GM08714 (cell line): ENCODE measurements around the gene RIPOR3.
"Not testable (repeated sequence)": the region's sequence is repeated elsewhere in the genome, so short reads cannot be mapped to it uniquely, and the experiment has no call there.

ENCODE experiments used
- H3K4me3 ChIP-seq: fragments of 200-500 bp; sonication (Bioruptor generic); 2 replicates; pipeline ENCODE4 v1.5.1; 2014; ENCODE audit warnings: mild to moderate bottlenecking, low read length, inconsistent platforms
- ZNF274 ChIP-seq: IDR thresholded peaks from 2 replicates; pipeline ENCODE4 v1.6.1; 2012; ENCODE audit warnings: mild to moderate bottlenecking, low read depth, low read length

The RIPOR3 gene

DNA sequence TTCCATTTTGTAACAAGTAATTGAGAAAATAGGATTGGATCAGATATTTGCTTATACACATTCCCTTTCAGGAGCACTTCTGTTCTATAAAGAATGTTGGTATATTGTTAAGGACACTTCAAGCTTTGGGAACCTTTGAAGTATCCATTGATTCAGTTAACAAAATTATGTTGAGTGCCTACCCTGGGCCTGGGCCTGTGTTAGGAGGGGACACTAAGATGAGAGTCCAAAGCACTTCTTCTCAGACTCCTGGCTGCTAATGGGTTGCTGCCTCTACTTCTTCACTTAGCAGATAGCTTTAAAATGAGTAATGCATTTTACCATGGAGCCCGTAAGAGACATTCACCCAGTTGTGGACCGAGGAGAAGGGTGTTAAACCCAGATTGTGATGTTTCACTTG, 140.8 kb downstream of the RIPOR3 start:
- H3K4me3 ChIP-seq: no peak overlapping the region

DNA sequence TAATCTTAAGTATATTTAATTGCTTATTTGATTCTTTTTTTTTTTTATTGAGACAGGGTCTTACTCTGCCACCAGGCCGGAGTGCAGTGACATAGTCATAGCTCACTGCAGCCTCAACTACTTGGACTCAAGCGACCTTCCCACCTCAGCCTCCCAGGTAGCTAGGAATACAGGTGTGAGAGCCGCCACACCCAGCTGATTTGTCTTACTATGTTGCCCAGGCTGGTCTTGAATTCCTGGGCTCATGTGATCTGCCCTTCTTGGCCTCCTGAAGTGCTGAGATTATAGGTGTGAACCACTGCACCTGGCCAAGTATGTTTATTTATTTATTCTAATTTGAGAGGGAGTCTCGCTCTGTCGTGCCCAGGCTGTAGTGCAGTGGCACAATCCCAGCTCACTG, 142.9 kb downstream of the RIPOR3 start:
- no peak for TF ChIP-seq ZNF274
- H3K4me3 ChIP-seq: no peak overlapping the region

More for the DNA sequence above, 140.8 kb downstream of the RIPOR3 start:
- no peak for TF ChIP-seq ZNF274

DNA sequence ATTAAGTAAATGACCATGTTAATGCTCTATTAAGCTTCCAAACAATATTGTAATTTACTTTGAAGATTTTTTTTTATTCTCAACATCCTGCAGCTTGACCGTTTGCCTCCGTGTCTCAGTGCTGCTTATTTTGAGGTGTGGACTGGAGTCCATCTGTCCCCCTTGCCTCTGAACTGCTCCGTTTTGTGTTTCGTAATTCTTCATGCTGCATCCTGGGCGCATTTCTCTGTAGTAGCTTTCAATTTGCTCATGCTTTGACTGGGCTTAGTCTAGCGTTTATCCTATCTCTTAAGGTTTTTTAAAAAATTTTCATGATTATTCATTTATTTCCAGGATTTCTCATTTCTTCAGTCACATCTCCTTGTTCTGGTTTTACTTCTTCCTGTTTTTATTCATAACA, 143.4 kb downstream of the RIPOR3 start:
- no peak overlapping the region; the same call in 1 of the 2 replicates for H3K4me3 ChIP-seq
- TF ChIP-seq ZNF274: no peak

DNA sequence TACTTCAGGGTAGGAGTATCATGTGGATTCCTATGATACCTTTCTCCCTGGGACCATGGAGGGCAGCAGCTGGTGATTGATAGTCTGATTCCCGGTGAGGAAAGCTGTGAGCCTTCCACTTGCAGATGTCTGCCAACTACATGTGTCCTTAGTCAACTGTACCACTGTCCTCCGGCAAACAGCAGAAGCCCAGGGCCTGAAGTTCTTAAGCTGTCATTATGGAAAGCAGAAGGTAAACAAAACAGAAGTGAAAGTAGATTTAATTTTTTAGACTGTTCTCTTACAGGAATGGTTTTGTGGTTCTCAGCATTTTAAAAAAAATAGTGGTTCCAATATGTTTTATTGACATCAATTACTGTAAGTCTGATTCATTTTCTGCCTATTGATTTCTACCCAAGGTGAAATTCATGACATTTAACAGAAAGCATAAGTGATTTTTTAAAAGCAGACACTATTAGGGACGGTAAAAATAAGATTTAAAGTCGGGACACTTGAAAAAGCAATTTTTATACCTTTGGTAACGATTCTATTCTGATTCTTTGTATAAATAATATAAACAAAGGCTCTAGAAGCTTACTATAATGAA, 144.5 kb downstream of the RIPOR3 start:
- peak overlapping the region; percentile 64; the same call in 1 of the 2 replicates for H3K4me3 ChIP-seq
- TF ChIP-seq ZNF274: no peak

DNA sequence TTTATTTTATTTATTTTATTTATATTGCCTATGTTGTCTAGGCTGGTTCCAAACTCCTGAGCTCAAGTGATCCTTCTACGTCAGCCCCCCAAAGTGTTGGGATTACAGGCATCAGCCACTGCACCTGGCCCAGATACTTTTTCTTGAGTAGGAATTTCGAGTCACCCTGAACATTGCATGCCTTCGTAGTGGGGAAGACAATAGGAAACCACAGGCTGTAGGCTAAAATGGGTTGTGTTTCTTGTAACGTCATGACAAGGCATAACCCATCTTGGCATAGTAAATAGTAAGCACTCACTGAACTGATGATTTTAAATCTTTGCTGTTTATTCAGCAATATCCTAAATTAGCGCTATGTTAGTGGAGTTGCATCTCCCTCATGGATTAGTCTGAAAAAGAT, 146.2 kb downstream of the RIPOR3 start:
- no peak for TF ChIP-seq ZNF274
- H3K4me3 ChIP-seq: no peak overlapping the region

DNA sequence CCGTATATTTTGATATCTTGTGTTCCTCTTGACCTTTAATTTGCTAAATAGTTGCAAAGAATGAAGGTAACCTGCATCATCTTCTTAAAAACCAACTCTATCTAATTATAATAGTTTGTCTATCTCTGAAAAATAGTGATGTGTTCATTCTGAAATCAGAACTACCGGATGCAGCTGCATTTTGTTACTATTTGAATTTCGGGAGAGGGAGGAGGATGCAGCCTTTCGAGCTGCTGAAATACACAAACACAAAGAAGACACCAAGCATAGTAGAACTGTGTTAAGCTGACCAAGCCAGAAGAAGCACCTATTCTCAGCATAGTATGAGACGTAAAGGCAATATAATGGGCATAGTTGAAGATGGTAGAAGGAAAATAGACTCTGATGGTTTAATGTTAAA, 148.0 kb downstream of the RIPOR3 start:
- no peak for TF ChIP-seq ZNF274
- no peak overlapping the region for H3K4me3 ChIP-seq

DNA sequence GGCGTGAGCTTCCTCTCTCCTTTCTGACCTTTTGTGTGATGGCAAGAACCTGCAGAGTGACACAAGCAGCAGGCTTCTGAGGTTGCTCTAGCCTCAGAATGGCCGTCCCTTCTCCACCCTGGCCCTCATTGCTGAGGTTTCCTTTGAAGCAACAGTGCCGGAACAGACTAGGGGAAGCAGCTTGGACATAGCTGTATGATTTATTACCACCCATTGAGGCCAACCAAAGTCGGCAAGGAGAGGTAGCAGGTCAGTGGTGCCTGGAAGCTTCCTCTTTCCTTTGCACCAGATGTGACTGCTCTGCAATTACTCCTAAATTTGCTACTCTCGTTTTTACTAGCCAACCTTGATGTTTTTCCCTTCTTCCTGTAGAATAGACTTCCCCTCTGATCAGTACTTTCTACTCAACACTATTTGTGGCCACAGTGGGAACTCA, 149.7 kb downstream of the RIPOR3 start:
- TF ChIP-seq ZNF274: no peak
- peak overlapping the region; percentile 30; the same call in 1 of the 2 replicates for H3K4me3 ChIP-seq

DNA sequence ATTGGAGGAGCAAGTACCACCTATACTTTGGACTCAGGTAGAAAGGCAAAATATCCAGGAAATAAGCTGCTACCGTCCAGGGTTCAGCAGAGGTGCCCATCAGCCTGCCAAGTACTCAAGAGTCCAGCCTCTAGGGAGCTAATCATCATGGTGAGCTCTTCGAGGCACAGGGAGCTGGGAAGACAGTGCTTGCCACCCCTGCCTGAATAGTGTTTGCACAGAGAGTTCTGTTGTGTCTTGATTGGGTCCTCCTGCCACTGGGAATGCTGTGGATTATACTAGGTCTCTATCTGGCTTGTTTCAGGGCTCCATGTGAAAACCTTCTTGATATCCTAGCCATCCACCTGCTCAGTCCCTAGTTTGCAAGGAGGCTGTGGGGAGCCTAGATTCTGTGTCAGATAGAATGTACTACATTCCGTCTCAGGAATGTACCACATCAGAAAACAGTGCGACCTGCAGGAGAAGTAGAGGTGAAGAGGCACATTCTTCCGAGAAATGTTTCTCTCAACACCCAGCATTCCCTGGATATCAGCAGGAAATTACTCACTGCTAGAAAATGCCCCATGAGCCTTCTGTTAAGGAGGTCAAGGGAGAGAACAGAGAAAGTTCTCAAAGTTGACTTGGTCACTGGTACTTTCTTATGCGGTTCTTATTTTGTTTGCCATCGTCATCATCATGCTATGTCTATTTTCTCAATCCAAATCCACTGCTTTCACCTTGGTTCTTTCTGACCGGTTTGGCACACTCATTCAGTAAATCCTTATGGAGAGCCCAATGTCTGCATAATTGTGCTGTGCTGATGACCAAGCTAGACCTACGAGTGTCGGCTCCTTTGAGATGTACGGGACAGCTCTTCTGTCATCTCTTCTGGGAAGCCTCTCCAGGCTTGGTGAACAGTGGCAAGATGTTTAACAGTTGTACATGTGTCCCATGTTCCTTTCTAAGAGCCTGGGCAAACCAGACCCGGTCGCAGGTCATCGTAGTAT, 150.4 kb downstream of the RIPOR3 start:
- no peak for TF ChIP-seq ZNF274
- peak overlapping the region; percentile 30; the same call in 1 of the 2 replicates for H3K4me3 ChIP-seq

DNA sequence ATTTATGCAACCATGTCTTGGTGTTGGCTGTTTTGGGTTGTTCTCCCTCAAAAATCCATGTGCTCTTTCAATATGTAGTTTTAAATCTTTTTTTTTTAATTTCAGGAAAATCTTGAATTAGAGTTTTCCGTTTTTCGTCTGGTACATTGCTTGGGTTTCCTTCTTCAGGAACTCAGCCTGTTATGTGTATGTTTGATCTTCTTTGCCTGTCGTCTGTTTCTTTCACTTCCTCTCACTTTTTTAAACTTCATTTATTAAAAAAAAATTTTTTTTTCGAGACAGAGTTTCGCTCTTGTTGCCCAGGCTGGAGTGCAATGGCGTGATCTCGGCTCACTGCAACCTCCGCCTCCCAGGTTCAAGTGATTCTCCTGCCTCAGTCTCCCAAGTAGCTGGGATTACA, 151.5 kb downstream of the RIPOR3 start:
- not testable (repeated sequence) for H3K4me3 ChIP-seq

DNA sequence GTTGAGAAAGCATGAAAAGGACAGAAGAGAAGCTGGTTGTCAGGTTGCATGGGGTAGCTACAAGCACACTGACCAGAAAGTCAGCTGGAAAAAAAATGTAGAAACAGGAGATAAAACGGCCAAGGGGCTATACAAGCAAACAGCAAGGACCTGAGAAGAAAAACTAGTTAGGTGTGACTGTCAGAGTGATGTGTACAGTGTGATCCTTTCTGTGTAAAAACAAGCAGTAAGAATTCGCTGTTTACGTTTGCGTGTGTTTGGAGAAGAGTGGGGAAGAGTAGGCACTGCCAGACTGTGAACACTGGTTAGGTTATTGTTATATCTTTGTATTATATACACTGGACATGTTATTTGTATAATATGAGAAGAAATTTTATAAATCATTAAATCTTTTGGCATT, 153.1 kb downstream of the RIPOR3 start:
- TF ChIP-seq ZNF274: no peak

DNA sequence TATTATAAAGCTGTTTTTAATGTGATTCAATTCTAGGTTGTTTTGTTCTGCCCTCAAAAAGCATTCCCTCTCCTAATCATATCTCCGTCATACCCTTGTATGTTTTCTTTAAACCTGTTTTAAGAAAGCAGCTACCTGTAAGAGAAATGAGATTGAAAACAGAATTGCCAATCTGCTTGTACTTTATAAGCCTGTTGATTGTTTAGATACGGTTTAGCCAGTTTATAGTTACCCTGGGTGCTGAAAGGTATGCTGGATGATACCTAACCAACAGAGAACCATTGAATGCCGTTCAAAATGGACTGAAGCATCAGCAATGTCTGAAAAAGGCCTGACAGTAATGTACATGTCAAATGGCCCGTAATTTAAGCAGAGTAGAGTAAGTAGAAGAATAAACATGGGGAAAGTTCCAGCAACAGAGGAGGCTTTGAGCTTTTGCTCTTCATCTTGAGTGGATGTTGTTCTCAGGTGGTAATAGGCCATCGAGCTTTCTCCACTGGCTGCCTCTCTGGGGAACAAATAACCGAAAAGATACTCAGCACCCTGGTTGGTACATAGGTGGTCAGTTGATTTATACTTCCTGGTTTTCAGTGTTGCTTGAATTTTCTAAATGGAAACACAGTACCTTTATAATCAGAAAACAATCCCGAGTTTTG, 153.7 kb downstream of the RIPOR3 start:
- no peak for TF ChIP-seq ZNF274
- H3K4me3 ChIP-seq: no peak overlapping the region

More for the DNA sequence above, 153.1 kb downstream of the RIPOR3 start:
- no peak overlapping the region for H3K4me3 ChIP-seq

DNA sequence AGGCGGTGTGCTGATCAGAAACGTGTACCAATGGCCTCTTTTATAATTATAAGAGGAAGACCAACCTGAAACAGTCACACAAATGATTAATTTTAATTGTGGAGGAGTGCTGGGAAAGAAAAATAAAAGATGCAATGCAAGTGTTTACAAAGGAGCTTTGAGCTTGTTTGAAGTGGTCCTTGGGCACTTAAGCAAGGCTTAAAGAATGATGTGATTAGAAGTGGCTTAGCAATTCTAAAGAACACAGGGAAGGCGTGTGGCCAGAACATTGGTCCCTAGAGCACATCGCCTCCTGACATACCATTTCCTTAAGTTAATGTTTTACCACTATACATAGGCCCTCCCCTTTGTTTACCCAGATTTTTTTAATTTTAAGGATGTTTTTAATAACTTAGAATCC, 155.0 kb downstream of the RIPOR3 start:
- H3K4me3 ChIP-seq: no peak overlapping the region
- no peak for TF ChIP-seq ZNF274
